ENCODE results near the gene GPR151.
A peak's percentile ranks its signal among the peaks of the same experiment; 100 is the strongest.

The GPR151 gene

GRCh38 chr5:146519554-146519953 lies 3.6 kb upstream of the GPR151 start:
- DNase-seq: no peak

- no peak for DNase-seq
Observed at GRCh38 chr5:146515473-146516150, 378 bp downstream of the GPR151 start.

- no peak for DNase-seq
Observed at GRCh38 chr5:146514575-146514974, 1.4 kb downstream of the GPR151 start.

- DNase-seq: no peak
Observed at GRCh38 chr5:146513462-146513861, 2.5 kb downstream of the GPR151 start.

- DNase-seq: no peak
Observed at GRCh38 chr5:146510559-146511125, 5.3 kb downstream of the GPR151 start.

GRCh38 chr5:146507428-146507827 lies 8.6 kb downstream of the GPR151 start:
- no peak for DNase-seq

GRCh38 chr5:146499680-146500079 lies 16.3 kb downstream of the GPR151 start:
- DNase-seq: no peak

GRCh38 chr5:146494656-146495055 lies 21.3 kb downstream of the GPR151 start:
- no peak for DNase-seq

- DNase-seq: no peak
Observed at GRCh38 chr5:146490089-146490843, 25.7 kb downstream of the GPR151 start.

- DNase-seq: no peak
Observed at GRCh38 chr5:146484714-146485391, 31.1 kb downstream of the GPR151 start.

GRCh38 chr5:146482775-146483174 lies 33.2 kb downstream of the GPR151 start:
- DNase-seq: no peak

- DNase-seq: no peak
Observed at GRCh38 chr5:146475906-146476305, 40.1 kb downstream of the GPR151 start.

- peak; percentile 19 for DNase-seq
Observed at GRCh38 chr5:146475190-146475780, 40.7 kb downstream of the GPR151 start.

- no peak for DNase-seq
Observed at GRCh38 chr5:146474065-146474464, 41.9 kb downstream of the GPR151 start.

- DNase-seq: no peak
Observed at GRCh38 chr5:146467760-146468159, 48.2 kb downstream of the GPR151 start.

GRCh38 chr5:146466521-146467349 lies 49.3 kb downstream of the GPR151 start:
- DNase-seq: peak; percentile 24

- no peak for DNase-seq
Observed at GRCh38 chr5:146463446-146463845, 52.5 kb downstream of the GPR151 start.
